Activated CD4-positive, CD25-positive, alpha-beta regulatory T cell treated with anti-CD3 and anti-CD28 coated beads, Interleukin-2, amount 50 U/mL, for 24 hours (primary cell): Measurements from ENCODE around the gene LUC7L.
"Not testable (repeated sequence)": the region's sequence is repeated elsewhere in the genome, so short reads cannot be mapped to it uniquely, and the experiment has no call there.

Experiments
- ATAC-seq, 2 donors: fragments of 150-1000 bp; cut with Tn5 transposase; one replicate each; pipeline ENCODE4 v1.10.0; 2021; ENCODE audit warnings: mild to moderate bottlenecking in 1 of 2, moderate library complexity in 1 of 2

Gene LUC7L

GRCh38 chr16:178668-179015, 50.6 kb downstream of the LUC7L start:
- no peak for ATAC-seq

GRCh38 chr16:177981-178667, 51.1 kb downstream of the LUC7L start:
- no peak for ATAC-seq

- ATAC-seq: no peak
Measured at GRCh38 chr16:177394-177822, 51.8 kb downstream of the LUC7L start.

GRCh38 chr16:176477-177382, 52.5 kb downstream of the LUC7L start, which contains the start of gene HBA1:
Gene HBA1 (plus strand): TSS chr16:176680. CDS start chr16:176717, 37 bp downstream.
- ATAC-seq: peak; percentile 33 to 37

- not testable (repeated sequence) for ATAC-seq
Measured at GRCh38 chr16:176006-176405, 53.2 kb downstream of the LUC7L start.

GRCh38 chr16:175011-175949, 54.0 kb downstream of the LUC7L start:
- ATAC-seq: no peak

GRCh38 chr16:173928-174769, 55.1 kb downstream of the LUC7L start:
- ATAC-seq: not testable (repeated sequence)

- ATAC-seq: not testable (repeated sequence)
Measured at GRCh38 chr16:173211-173854, 55.9 kb downstream of the LUC7L start.

GRCh38 chr16:172374-172941, 56.8 kb downstream of the LUC7L start, which contains the start of gene HBA2:
Gene HBA2 (plus strand): TSS chr16:172876. CDS start chr16:172913, 37 bp downstream.
- ATAC-seq: peak; percentile 18 to 41

GRCh38 chr16:170788-171187, 58.5 kb downstream of the LUC7L start:
- ATAC-seq: no peak

GRCh38 chr16:170088-170507, 59.2 kb downstream of the LUC7L start:
- not testable (repeated sequence) for ATAC-seq

- no peak for ATAC-seq
Measured at GRCh38 chr16:169014-169413, 60.2 kb downstream of the LUC7L start.

- ATAC-seq: no peak
Measured at GRCh38 chr16:168424-168823, 60.8 kb downstream of the LUC7L start.

- ATAC-seq: no peak
Measured at GRCh38 chr16:167122-167690, 62.0 kb downstream of the LUC7L start.

- ATAC-seq: no peak
Measured at GRCh38 chr16:166375-167121, 62.7 kb downstream of the LUC7L start.

GRCh38 chr16:165539-166374, 63.5 kb downstream of the LUC7L start, which contains the start of gene HBM:
Gene HBM (plus strand): TSS chr16:165978. CDS start chr16:165998, 20 bp downstream.
- peak; percentile 33 to 37 for ATAC-seq

GRCh38 chr16:164827-165538, 64.3 kb downstream of the LUC7L start:
- no peak for ATAC-seq
